HEK293T (cell line): ENCODE measurements around the gene ITPK1.

Source experiments
- ARNT ChIP-seq: fragments of 450-650 bp; IDR thresholded peaks from 2 replicates; pipeline ENCODE4 v1.6.1; 2017; ENCODE audit warnings: mild to moderate bottlenecking
- BHLHE40 ChIP-seq: fragments of 450-650 bp; IDR thresholded peaks from 2 replicates; pipeline ENCODE4 v1.6.1; 2016; ENCODE audit warnings: mild to moderate bottlenecking, moderate library complexity, borderline replicate concordance
- CTBP1 ChIP-seq: fragments of 450-650 bp; IDR thresholded peaks from 2 replicates; pipeline ENCODE4 v1.6.1; 2016; ENCODE audit warnings: borderline replicate concordance
- ELF4 ChIP-seq: fragments of 450-650 bp; IDR thresholded peaks from 2 replicates; pipeline ENCODE4 v1.6.1; 2017; ENCODE audit warnings: antibody characterized with exemption
- FOXA1 ChIP-seq: fragments of 450-650 bp; IDR thresholded peaks from 2 replicates; pipeline ENCODE4 v1.6.1; 2016; ENCODE audit warnings: mild to moderate bottlenecking
- FOXK2 ChIP-seq: fragments of 450-650 bp; IDR thresholded peaks from 2 replicates; pipeline ENCODE4 v1.6.1; 2016; ENCODE audit warnings: mild to moderate bottlenecking
- FOXM1 ChIP-seq: fragments of 450-650 bp; IDR thresholded peaks from 2 replicates; pipeline ENCODE4 v1.6.1; 2017; ENCODE audit warnings: mild to moderate bottlenecking, borderline replicate concordance
- PKNOX1 ChIP-seq: fragments of 450-650 bp; IDR thresholded peaks from 2 replicates; pipeline ENCODE4 v1.6.1; 2016
- SP1 ChIP-seq: fragments of 450-650 bp; IDR thresholded peaks from 2 replicates; pipeline ENCODE4 v1.6.1; 2017
- SUZ12 ChIP-seq: fragments of 450-650 bp; IDR thresholded peaks from 2 replicates; pipeline ENCODE4 v1.6.1; 2016; ENCODE audit warnings: mild to moderate bottlenecking
- ZNF384 ChIP-seq: fragments of 450-650 bp; IDR thresholded peaks from 2 replicates; pipeline ENCODE4 v1.6.1; 2016

- no peak for TF ChIP-seq FOXM1
- TF ChIP-seq CTBP1 = no peak
- no peak for TF ChIP-seq ARNT
- no peak for TF ChIP-seq SUZ12
- no peak for TF ChIP-seq PKNOX1
- TF ChIP-seq ZNF384 = no peak
- no peak for TF ChIP-seq BHLHE40
- no peak for TF ChIP-seq FOXK2
- no peak for TF ChIP-seq SP1
- no peak for TF ChIP-seq FOXA1
- no peak for TF ChIP-seq ELF4
These were observed 44.7 kb upstream of the ITPK1 start for GRCh38 chr14:93160353-93160801.
